Measurements from ENCODE around the gene PGAP6. TPM values are rescaled to one million over a fixed set of nuclear protein-coding genes. Genes with fewer than 3 reads are reported as not detected.

PGAP6 gene
- total and polyA plus RNA-seq, 2 of the 13 experiments (the other 11 are each of a cell fraction or from before 2014, with no cell fraction given): 52.7 to 136 TPM

GRCh38 chr16:352547-353403 is 29.0 kb downstream of the PGAP6 start, which contains the start of gene AXIN1 (continued):
- TF ChIP-seq ZNF432 (CRISPR knock-in tag; IDR thresholded peaks at IDR 0.05; ENCODE audit: borderline replicate concordance) (no peak), NRL (CRISPR knock-in tag; IDR thresholded peaks at IDR 0.05; ENCODE audit: borderline replicate concordance) (peak; percentile 26; the same call in 1 of the 2 replicates), ZNF709 (CRISPR knock-in tag; IDR thresholded peaks at IDR 0.05) (peak; percentile 78), ZNF670 (CRISPR knock-in tag; IDR thresholded peaks at IDR 0.05; ENCODE audit: borderline replicate concordance) (peak; percentile 78; the same call in 1 of the 2 replicates)

- ChIA-PET POLR2A (interaction anchor here (0.6 to 2.4 kb wide), 21 partner anchors 9 to 299 kb away, joined by 3 to 31 read pairs (median 5); partner anchors contain the start of genes DECR2, FAM234A, METTL26 and MRPL28), CTCF (ENCODE audit: low intra/inter-chr PET ratio, low total read pairs) (no interaction called here)
- no peak for DNase-seq (ENCODE audit: low spot score)
- WGBS (ENCODE audit: low lambda C conversion rate): 2% methylated on average over 32 of the region's 95 CpGs
- H3K4me1 ChIP-seq (ENCODE audit: insufficient read depth, low read length): peaks cover 74% of the 10 kb centered on the region
- no peak overlapping the region for H2AFZ ChIP-seq (ENCODE audit: low read length)
- no TSS peak for BruUV-seq (replicated peaks)
- peaks cover 46% of the 10 kb centered on the region for H3K79me2 ChIP-seq (ENCODE audit: insufficient read depth, low read length)
- no peaks in the 10 kb centered on the region for H3K9me3 ChIP-seq (ENCODE audit: low read length)
- peaks cover 2 to 15% of the 10 kb centered on the region in 2 experiments; a peak in 4 of 5 replicates for H3K36me3 ChIP-seq (replicated peaks in 1 of 2; ENCODE audit: control insufficient read depth in 1 of 2, insufficient read depth in 2 of 2, low read length in 2 of 2)
- in situ Hi-C loops (cut with HindIII; ENCODE audit: extremely low pct_ligation_motif_present, low pct_unique_long_range_greater_than_20kb): no loop called here
- no peak for ATAC-seq
- H3K4me3 ChIP-seq (replicated peaks in 1 of 3; ENCODE audit: insufficient read depth in 1 of 3, low read depth in 2 of 3, low read length in 3 of 3): peak overlapping the region; percentile 65 to 78 (median 67)
- H4K20me1 ChIP-seq (ENCODE audit: insufficient read depth, low read length): peaks cover 10% of the 10 kb centered on the region
- H3K4me2 ChIP-seq (ENCODE audit: low read depth, low read length): peak overlapping the region; percentile 74
- H3K9ac ChIP-seq (ENCODE audit: insufficient read depth, low read depth, low read length): peak overlapping the region; percentile 86
- H3K27ac ChIP-seq (ENCODE audit: extremely low read length, insufficient read depth, low read length): peak overlapping the region; percentile 61
- no peak for FAIRE-seq
- intact Hi-C loops (cut with micrococcal nuclease; ENCODE audit: unreplicated experiment): no loop called here
- H3K27me3 ChIP-seq (ENCODE audit: control insufficient read depth in 1 of 2, insufficient read depth in 2 of 2, low read length in 2 of 2): no peaks in the 10 kb centered on the region
- TF ChIP-seq ZFY (CRISPR knock-in tag; IDR thresholded peaks at IDR 0.05): peak; percentile 66
- no peak for TF ChIP-seq HNRNPH1 (optimal IDR thresholded peaks at IDR 0.05; ENCODE audit: low read depth, low read length)
- TF ChIP-seq ZFX (CRISPR knock-in tag; IDR thresholded peaks at IDR 0.05; ENCODE audit: low read depth): 0 out of 2 replicates have a peak, but pooled peaks have one; percentile 28
- TF ChIP-seq ZNF768 (CRISPR knock-in tag; IDR thresholded peaks at IDR 0.05): 0 out of 2 replicates have a peak, but pooled peaks have one; percentile 37
- TF ChIP-seq ATF1 (CRISPR knock-in tag; IDR thresholded peaks at IDR 0.05): no peak
- TF ChIP-seq ASH2L (IDR thresholded peaks at IDR 0.05; ENCODE audit: insufficient read length, low read depth, low read length): peak; percentile 38
- TF ChIP-seq SAP130 (CRISPR knock-in tag; IDR thresholded peaks at IDR 0.05; ENCODE audit: low read depth): peak; percentile 40
- TF ChIP-seq HNF4G (IDR thresholded peaks at IDR 0.05; ENCODE audit: borderline replicate concordance, low read depth, low read length): 0 out of 2 replicates have a peak, but pooled peaks have one; percentile 23
- no peak for TF ChIP-seq HNF4G (CRISPR knock-in tag; IDR thresholded peaks at IDR 0.05; ENCODE audit: borderline replicate concordance, low read depth)
- TF ChIP-seq, protein P1, sequence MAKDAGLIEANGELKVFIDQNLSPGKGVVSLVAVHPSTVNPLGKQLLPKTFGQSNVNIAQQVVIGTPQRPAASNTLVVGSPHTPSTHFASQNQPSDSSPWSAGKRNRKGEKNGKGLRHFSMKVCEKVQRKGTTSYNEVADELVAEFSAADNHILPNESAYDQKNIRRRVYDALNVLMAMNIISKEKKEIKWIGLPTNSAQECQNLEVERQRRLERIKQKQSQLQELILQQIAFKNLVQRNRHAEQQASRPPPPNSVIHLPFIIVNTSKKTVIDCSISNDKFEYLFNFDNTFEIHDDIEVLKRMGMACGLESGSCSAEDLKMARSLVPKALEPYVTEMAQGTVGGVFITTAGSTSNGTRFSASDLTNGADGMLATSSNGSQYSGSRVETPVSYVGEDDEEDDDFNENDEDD (CRISPR knock-in tag; IDR thresholded peaks at IDR 0.05; ENCODE audit: borderline replicate concordance): peak; percentile 56; the same call in 1 of the 2 replicates
- TF ChIP-seq ZNF251 (CRISPR knock-in tag; IDR thresholded peaks at IDR 0.05): no peak
- TF ChIP-seq ZNF773 (CRISPR knock-in tag; IDR thresholded peaks at IDR 0.05; ENCODE audit: borderline replicate concordance): no peak
- no peak for TF ChIP-seq SUZ12 (IDR thresholded peaks at IDR 0.05; ENCODE audit: low read depth, low read length)
- no peak for TF ChIP-seq FOXJ3 (CRISPR knock-in tag; IDR thresholded peaks at IDR 0.05; ENCODE audit: borderline replicate concordance)
- no peak for TF ChIP-seq ZNF775 (CRISPR knock-in tag; IDR thresholded peaks at IDR 0.05; ENCODE audit: borderline replicate concordance)
Observed at GRCh38 chr16:351804-352520, 29.8 kb downstream of the PGAP6 start.
